GM21447 (cell line): ENCODE data around the gene DISP2.

Experiments used
- ATAC-seq: cut with Tn5 transposase; IDR thresholded peaks from one replicate; pipeline ENCODE4 v1.9.1; 2021; ENCODE audit not compliant: unreplicated experiment

The DISP2 gene

GRCh38 chr15:40361640-40362039, 3.6 kb downstream of the DISP2 start:
- no peak for ATAC-seq

- no peak for ATAC-seq
Measured at GRCh38 chr15:40363611-40364010, 5.6 kb downstream of the DISP2 start.

- no peak for ATAC-seq
Measured at GRCh38 chr15:40364251-40364650, 6.2 kb downstream of the DISP2 start.

- no peak for ATAC-seq
Measured at GRCh38 chr15:40365016-40365415, 7.0 kb downstream of the DISP2 start.

GRCh38 chr15:40365624-40366456, 7.8 kb downstream of the DISP2 start:
- ATAC-seq = no peak

- no peak for ATAC-seq
Measured at GRCh38 chr15:40366457-40367370, 8.7 kb downstream of the DISP2 start.

- no peak for ATAC-seq
Measured at GRCh38 chr15:40367371-40367685, 9.3 kb downstream of the DISP2 start.

- ATAC-seq = peak; percentile 90
Measured at GRCh38 chr15:40367686-40368611, 9.9 kb downstream of the DISP2 start.

GRCh38 chr15:40368719-40369473, 10.9 kb downstream of the DISP2 start:
- no peak for ATAC-seq

GRCh38 chr15:40369474-40369869, 11.5 kb downstream of the DISP2 start:
- no peak for ATAC-seq

- ATAC-seq = no peak
Measured at GRCh38 chr15:40369971-40370370, 12.0 kb downstream of the DISP2 start.

- no peak for ATAC-seq
Measured at GRCh38 chr15:40372981-40373380, 15.0 kb downstream of the DISP2 start.

- no peak for ATAC-seq
Measured at GRCh38 chr15:40377606-40378005, 19.6 kb downstream of the DISP2 start.

GRCh38 chr15:40379374-40379773, 21.4 kb downstream of the DISP2 start:
- ATAC-seq = no peak

- ATAC-seq = no peak
Measured at GRCh38 chr15:40379853-40380252, 21.8 kb downstream of the DISP2 start.

GRCh38 chr15:40380636-40381035, 22.6 kb downstream of the DISP2 start:
- no peak for ATAC-seq

GRCh38 chr15:40381818-40382529, 24.0 kb downstream of the DISP2 start:
- ATAC-seq = no peak

- peak; percentile 97 for ATAC-seq
Measured at GRCh38 chr15:40382580-40383456, 24.8 kb downstream of the DISP2 start, which contains the start of gene KNSTRN. Gene KNSTRN, plus strand, starts transcription at chr15:40382721. Its CDS starts 115 bp downstream, at chr15:40382836.

GRCh38 chr15:40386480-40386879, 28.5 kb downstream of the DISP2 start:
- ATAC-seq = no peak
